GM23338 (cell line): Measurements from ENCODE around the gene KCNAB2. TPM values are rescaled to one million over a fixed set of nuclear protein-coding genes. Genes with fewer than 3 reads are reported as not detected.

Experiments used
- ATAC-seq: fragments of 200-7000 bp; cut with Tn5 transposase; 3 replicates; pipeline ENCODE4 v1.9.1; 2020
- DNase-seq: peaks from one replicate; pipeline ENCODE4 v3.0.0-alpha.2; 2015; ENCODE audit warnings: low spot score
- H2AFZ ChIP-seq: fragments of 200-600 bp; sonication (generic); 2 replicates; pipeline ENCODE4 v1.8.0; 2016; ENCODE audit warnings: antibody characterized with exemption, mild to moderate bottlenecking, moderate library complexity
- H3F3A ChIP-seq: fragments of 200-600 bp; sonication (generic); replicated peaks from 2 replicates; pipeline ENCODE4 v1.8.0; 2017; ENCODE audit warnings: antibody characterized with exemption, mixed run types, low read depth
- H3K27ac ChIP-seq: fragments of 200-600 bp; sonication (generic); 2 replicates; pipeline ENCODE4 v1.6.1; 2016; ENCODE audit warnings: low read depth
- H3K27me3 ChIP-seq: fragments of 200-600 bp; sonication (generic); 2 replicates; pipeline ENCODE4 v1.8.0; 2016; ENCODE audit warnings: mild to moderate bottlenecking, mixed run types, moderate library complexity; ENCODE audit not compliant: insufficient read depth
- H3K36me3 ChIP-seq: fragments of 200-600 bp; sonication (generic); 2 replicates; pipeline ENCODE4 v1.8.0; 2016; ENCODE audit warnings: mild to moderate bottlenecking; ENCODE audit not compliant: insufficient read depth
- H3K4me1 ChIP-seq: fragments of 200-600 bp; sonication (generic); 2 replicates; pipeline ENCODE4 v1.8.0; 2016; ENCODE audit warnings: mild to moderate bottlenecking, moderate library complexity; ENCODE audit not compliant: insufficient read depth
- H3K4me2 ChIP-seq: fragments of 200-600 bp; sonication (generic); 2 replicates; pipeline ENCODE4 v1.7.1; 2017; ENCODE audit warnings: mixed run types
- H3K4me3 ChIP-seq: fragments of 200-600 bp; sonication (generic); 2 replicates; pipeline ENCODE4 v1.6.1; 2016; ENCODE audit warnings: mixed run types
- H3K79me2 ChIP-seq: fragments of 200-600 bp; sonication (generic); replicated peaks from 2 replicates; pipeline ENCODE4 v1.8.0; 2017; ENCODE audit warnings: mild to moderate bottlenecking; ENCODE audit not compliant: insufficient read depth
- H3K9me2 ChIP-seq: fragments of 200-600 bp; sonication (generic); 2 replicates; pipeline ENCODE4 v1.8.0; 2017; ENCODE audit not compliant: insufficient read depth
- H4K20me1 ChIP-seq: fragments of 200-600 bp; sonication (generic); replicated peaks from 2 replicates; pipeline ENCODE4 v1.8.0; 2017; ENCODE audit warnings: mild to moderate bottlenecking; ENCODE audit not compliant: insufficient read depth
- H3K27ac Mint-ChIP-seq: 2 replicates; pipeline ENCODE4 v1.8.0; 2020; ENCODE audit warnings: inconsistent platforms, mild to moderate bottlenecking, moderate library complexity, mixed read lengths
- H3K27me3 Mint-ChIP-seq: 3 replicates; pipeline ENCODE4 v1.8.0; 2022; ENCODE audit warnings: low read depth, mild to moderate bottlenecking, moderate library complexity, mixed read lengths, inconsistent platforms; ENCODE audit not compliant: insufficient read depth, poor library complexity
- H3K36me3 Mint-ChIP-seq: 3 replicates; pipeline ENCODE4 v1.8.0; 2021; ENCODE audit warnings: low read depth, mild to moderate bottlenecking, inconsistent platforms, moderate library complexity, mixed read lengths
- H3K4me1 Mint-ChIP-seq: 3 replicates; pipeline ENCODE4 v1.8.0; 2020; ENCODE audit warnings: mild to moderate bottlenecking, inconsistent platforms, mixed read lengths
- H3K4me3 Mint-ChIP-seq: 3 replicates; pipeline ENCODE4 v1.8.0; 2021; ENCODE audit warnings: moderate library complexity, mild to moderate bottlenecking, inconsistent platforms, mixed read lengths
- H3K9me3 Mint-ChIP-seq: 3 replicates; pipeline ENCODE4 v1.8.0; 2020; ENCODE audit warnings: moderate library complexity, mild to moderate bottlenecking, inconsistent platforms, mixed read lengths
- ETS1 ChIP-seq: IDR thresholded peaks from 2 replicates; pipeline ENCODE4 v1.6.1; 2016; ENCODE audit warnings: antibody characterized with exemption
- EZH2 ChIP-seq: fragments of 200-600 bp; sonication (generic); IDR thresholded peaks from one replicate; pipeline ENCODE4 v1.8.0; 2017; ENCODE audit warnings: antibody characterized with exemption, mild to moderate bottlenecking, low read depth; ENCODE audit not compliant: unreplicated experiment
- EZH2phosphoT487 ChIP-seq: fragments of 200-600 bp; sonication (generic); IDR thresholded peaks from one replicate; pipeline ENCODE4 v1.8.1; 2018; ENCODE audit warnings: antibody characterized with exemption; ENCODE audit not compliant: unreplicated experiment
- STAT1 ChIP-seq: IDR thresholded peaks from one replicate; pipeline ENCODE4 v1.6.1; 2016; ENCODE audit warnings: antibody characterized with exemption; ENCODE audit not compliant: unreplicated experiment
- ZNF114 ChIP-seq: fragments of 250-450 bp; sonication (Bioruptor Pico); IDR thresholded peaks from 2 replicates; pipeline ENCODE4 v1.5.0; 2020; ENCODE audit warnings: mild to moderate bottlenecking, moderate library complexity
- polyA plus RNA-seq: library from polyadenylated mRNA; unstranded; fragments of >200 nt; fragmentation: Nextera tagmentation; extraction: Ambion mirVana; gene quantifications from 2 replicates; pipeline ENCODE4 v1.2.1, GENCODE V29; 2016
- total RNA-seq: library from RNA; depleted of rRNA; stranded (reverse); fragments of >200 nt; shearing (Covaris generic); gene quantifications from 2 replicates; pipeline ENCODE4 v1.2.3, GENCODE V29; 2014
- TF ChIP-seq, protein P1 (sequence below): IDR thresholded peaks from one replicate; pipeline ENCODE4 v1.6.1; 2018; ENCODE audit warnings: antibody characterized with exemption; ENCODE audit not compliant: unreplicated experiment
- TF ChIP-seq, protein P2 (sequence below): fragments of 250-450 bp; sonication (Bioruptor Pico); IDR thresholded peaks from 2 replicates; pipeline ENCODE4 v1.5.0; 2020; ENCODE audit warnings: mild to moderate bottlenecking, moderate library complexity
- TF ChIP-seq, protein P3 (sequence below), 2 experiments: fragments of 200-600 bp in 1 of 2; sonication (generic) in 1 of 2; conservative IDR thresholded peaks; 2 replicates each; pipeline versions ENCODE4 v1.5.1 to v1.6.1; 2016 to 2017; ENCODE audit warnings: antibody characterized with exemption in 2 of 2, low read depth in 2 of 2, mild to moderate bottlenecking in 2 of 2, moderate library complexity in 1 of 2

Gene KCNAB2
- total and polyA plus RNA-seq, 2 experiments from 2014 or later: 3.0 to 3.7 TPM

- Histone ChIP-seq H2AFZ (no peak overlapping the region), H3K9me2 (no peaks in the 10 kb centered on the region), H3K4me3 (no peak overlapping the region), H3K27me3 (no peaks in the 10 kb centered on the region), H3K36me3 (no peaks in the 10 kb centered on the region), H3K4me2 (no peak overlapping the region), H3K27ac (no peak overlapping the region), H3K4me1 (peaks cover 5% of the 10 kb centered on the region; the same call in 1 of the 2 replicates), H3K79me2 (no peaks in the 10 kb centered on the region), H3F3A (0 out of 2 replicates have a peak, but pooled peaks cover 2% of the 10 kb centered on the region), H4K20me1 (no peaks in the 10 kb centered on the region)
- Mint-ChIP-seq H3K36me3 (no peaks in the 10 kb centered on the region), H3K9me3 (no peaks in the 10 kb centered on the region), H3K4me1 (peaks cover 22% of the 10 kb centered on the region), H3K27ac (no peak overlapping the region), H3K27me3 (peaks cover 13% of the 10 kb centered on the region), H3K4me3 (no peak overlapping the region)
- TF ChIP-seq, protein P1, sequence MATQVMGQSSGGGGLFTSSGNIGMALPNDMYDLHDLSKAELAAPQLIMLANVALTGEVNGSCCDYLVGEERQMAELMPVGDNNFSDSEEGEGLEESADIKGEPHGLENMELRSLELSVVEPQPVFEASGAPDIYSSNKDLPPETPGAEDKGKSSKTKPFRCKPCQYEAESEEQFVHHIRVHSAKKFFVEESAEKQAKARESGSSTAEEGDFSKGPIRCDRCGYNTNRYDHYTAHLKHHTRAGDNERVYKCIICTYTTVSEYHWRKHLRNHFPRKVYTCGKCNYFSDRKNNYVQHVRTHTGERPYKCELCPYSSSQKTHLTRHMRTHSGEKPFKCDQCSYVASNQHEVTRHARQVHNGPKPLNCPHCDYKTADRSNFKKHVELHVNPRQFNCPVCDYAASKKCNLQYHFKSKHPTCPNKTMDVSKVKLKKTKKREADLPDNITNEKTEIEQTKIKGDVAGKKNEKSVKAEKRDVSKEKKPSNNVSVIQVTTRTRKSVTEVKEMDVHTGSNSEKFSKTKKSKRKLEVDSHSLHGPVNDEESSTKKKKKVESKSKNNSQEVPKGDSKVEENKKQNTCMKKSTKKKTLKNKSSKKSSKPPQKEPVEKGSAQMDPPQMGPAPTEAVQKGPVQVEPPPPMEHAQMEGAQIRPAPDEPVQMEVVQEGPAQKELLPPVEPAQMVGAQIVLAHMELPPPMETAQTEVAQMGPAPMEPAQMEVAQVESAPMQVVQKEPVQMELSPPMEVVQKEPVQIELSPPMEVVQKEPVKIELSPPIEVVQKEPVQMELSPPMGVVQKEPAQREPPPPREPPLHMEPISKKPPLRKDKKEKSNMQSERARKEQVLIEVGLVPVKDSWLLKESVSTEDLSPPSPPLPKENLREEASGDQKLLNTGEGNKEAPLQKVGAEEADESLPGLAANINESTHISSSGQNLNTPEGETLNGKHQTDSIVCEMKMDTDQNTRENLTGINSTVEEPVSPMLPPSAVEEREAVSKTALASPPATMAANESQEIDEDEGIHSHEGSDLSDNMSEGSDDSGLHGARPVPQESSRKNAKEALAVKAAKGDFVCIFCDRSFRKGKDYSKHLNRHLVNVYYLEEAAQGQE: no peak
- TF ChIP-seq EZH2 (no peak), EZH2phosphoT487 (no peak), STAT1 (no peak), ETS1 (no peak), ZNF114 (CRISPR knock-in tag) (no peak)
- TF ChIP-seq, protein P2, sequence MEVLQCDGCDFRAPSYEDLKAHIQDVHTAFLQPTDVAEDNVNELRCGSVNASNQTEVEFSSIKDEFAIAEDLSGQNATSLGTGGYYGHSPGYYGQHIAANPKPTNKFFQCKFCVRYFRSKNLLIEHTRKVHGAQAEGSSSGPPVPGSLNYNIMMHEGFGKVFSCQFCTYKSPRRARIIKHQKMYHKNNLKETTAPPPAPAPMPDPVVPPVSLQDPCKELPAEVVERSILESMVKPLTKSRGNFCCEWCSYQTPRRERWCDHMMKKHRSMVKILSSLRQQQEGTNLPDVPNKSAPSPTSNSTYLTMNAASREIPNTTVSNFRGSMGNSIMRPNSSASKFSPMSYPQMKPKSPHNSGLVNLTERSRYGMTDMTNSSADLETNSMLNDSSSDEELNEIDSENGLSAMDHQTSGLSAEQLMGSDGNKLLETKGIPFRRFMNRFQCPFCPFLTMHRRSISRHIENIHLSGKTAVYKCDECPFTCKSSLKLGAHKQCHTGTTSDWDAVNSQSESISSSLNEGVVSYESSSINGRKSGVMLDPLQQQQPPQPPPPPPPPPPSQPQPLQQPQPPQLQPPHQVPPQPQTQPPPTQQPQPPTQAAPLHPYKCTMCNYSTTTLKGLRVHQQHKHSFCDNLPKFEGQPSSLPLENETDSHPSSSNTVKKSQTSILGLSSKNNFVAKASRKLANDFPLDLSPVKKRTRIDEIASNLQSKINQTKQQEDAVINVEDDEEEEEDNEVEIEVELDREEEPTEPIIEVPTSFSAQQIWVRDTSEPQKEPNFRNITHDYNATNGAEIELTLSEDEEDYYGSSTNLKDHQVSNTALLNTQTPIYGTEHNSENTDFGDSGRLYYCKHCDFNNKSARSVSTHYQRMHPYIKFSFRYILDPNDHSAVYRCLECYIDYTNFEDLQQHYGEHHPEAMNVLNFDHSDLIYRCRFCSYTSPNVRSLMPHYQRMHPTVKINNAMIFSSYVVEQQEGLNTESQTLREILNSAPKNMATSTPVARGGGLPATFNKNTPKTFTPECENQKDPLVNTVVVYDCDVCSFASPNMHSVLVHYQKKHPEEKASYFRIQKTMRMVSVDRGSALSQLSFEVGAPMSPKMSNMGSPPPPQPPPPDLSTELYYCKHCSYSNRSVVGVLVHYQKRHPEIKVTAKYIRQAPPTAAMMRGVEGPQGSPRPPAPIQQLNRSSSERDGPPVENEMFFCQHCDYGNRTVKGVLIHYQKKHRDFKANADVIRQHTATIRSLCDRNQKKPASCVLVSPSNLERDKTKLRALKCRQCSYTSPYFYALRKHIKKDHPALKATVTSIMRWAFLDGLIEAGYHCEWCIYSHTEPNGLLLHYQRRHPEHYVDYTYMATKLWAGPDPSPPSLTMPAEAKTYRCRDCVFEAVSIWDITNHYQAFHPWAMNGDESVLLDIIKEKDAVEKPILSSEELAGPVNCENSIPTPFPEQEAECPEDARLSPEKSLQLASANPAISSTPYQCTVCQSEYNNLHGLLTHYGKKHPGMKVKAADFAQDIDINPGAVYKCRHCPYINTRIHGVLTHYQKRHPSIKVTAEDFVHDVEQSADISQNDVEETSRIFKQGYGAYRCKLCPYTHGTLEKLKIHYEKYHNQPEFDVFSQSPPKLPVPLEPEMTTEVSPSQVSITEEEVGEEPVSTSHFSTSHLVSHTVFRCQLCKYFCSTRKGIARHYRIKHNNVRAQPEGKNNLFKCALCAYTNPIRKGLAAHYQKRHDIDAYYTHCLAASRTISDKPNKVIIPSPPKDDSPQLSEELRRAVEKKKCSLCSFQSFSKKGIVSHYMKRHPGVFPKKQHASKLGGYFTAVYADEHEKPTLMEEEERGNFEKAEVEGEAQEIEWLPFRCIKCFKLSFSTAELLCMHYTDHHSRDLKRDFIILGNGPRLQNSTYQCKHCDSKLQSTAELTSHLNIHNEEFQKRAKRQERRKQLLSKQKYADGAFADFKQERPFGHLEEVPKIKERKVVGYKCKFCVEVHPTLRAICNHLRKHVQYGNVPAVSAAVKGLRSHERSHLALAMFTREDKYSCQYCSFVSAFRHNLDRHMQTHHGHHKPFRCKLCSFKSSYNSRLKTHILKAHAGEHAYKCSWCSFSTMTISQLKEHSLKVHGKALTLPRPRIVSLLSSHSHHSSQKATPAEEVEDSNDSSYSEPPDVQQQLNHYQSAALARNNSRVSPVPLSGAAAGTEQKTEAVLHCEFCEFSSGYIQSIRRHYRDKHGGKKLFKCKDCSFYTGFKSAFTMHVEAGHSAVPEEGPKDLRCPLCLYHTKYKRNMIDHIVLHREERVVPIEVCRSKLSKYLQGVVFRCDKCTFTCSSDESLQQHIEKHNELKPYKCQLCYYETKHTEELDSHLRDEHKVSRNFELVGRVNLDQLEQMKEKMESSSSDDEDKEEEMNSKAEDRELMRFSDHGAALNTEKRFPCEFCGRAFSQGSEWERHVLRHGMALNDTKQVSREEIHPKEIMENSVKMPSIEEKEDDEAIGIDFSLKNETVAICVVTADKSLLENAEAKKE (CRISPR knock-in tag): no peak
- TF ChIP-seq, protein P3, sequence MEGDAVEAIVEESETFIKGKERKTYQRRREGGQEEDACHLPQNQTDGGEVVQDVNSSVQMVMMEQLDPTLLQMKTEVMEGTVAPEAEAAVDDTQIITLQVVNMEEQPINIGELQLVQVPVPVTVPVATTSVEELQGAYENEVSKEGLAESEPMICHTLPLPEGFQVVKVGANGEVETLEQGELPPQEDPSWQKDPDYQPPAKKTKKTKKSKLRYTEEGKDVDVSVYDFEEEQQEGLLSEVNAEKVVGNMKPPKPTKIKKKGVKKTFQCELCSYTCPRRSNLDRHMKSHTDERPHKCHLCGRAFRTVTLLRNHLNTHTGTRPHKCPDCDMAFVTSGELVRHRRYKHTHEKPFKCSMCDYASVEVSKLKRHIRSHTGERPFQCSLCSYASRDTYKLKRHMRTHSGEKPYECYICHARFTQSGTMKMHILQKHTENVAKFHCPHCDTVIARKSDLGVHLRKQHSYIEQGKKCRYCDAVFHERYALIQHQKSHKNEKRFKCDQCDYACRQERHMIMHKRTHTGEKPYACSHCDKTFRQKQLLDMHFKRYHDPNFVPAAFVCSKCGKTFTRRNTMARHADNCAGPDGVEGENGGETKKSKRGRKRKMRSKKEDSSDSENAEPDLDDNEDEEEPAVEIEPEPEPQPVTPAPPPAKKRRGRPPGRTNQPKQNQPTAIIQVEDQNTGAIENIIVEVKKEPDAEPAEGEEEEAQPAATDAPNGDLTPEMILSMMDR (conservative IDR thresholded peaks at IDR 0.05; ENCODE audit: low read depth in 2 of 2): no peak
- no peak for DNase-seq
- no peak for ATAC-seq
Measured at GRCh38 chr1:6035303-6035702, 10.4 kb upstream of the KCNAB2 start.
